Endodermal cell (in vitro differentiated cells): ENCODE results near the gene COG2. TPM values are rescaled to one million over a fixed set of nuclear protein-coding genes. Genes with fewer than 3 reads are reported as not detected.
A peak's percentile ranks its signal among the peaks of the same experiment; 100 is the strongest.

Experiments used
- DNase-seq: peaks from one replicate; pipeline ENCODE4 v3.0.0-alpha.2; 2017
- H3K27ac ChIP-seq: 2 replicates; pipeline ENCODE4 v1.5.1; 2013; ENCODE audit warnings: mild to moderate bottlenecking, low read depth, low read length, moderate library complexity
- H3K27me3 ChIP-seq: 2 replicates; pipeline ENCODE4 v1.6.1; 2013; ENCODE audit warnings: mild to moderate bottlenecking, low read length, moderate library complexity; ENCODE audit not compliant: insufficient read depth, control insufficient read depth, poor library complexity, severe bottlenecking
- H3K36me3 ChIP-seq: 2 replicates; pipeline ENCODE4 v1.7.0; 2013; ENCODE audit warnings: mild to moderate bottlenecking, low read length, moderate library complexity; ENCODE audit not compliant: control insufficient read depth, insufficient read depth
- H3K4me1 ChIP-seq: one replicate; pipeline ENCODE4 v1.7.0; 2013; ENCODE audit warnings: low read length; ENCODE audit not compliant: control insufficient read depth, insufficient read depth
- H3K4me3 ChIP-seq: 2 replicates; pipeline ENCODE4 v1.5.1; 2013; ENCODE audit warnings: mild to moderate bottlenecking, low read length, moderate library complexity
- H3K9ac ChIP-seq: 2 replicates; pipeline ENCODE4 v1.6.1; 2013; ENCODE audit warnings: mild to moderate bottlenecking, low read length, moderate library complexity; ENCODE audit not compliant: poor library complexity, severe bottlenecking; ENCODE audit errors: extremely low read depth
- H3K9me3 ChIP-seq: 2 replicates; pipeline ENCODE4 v1.6.1; 2013; ENCODE audit warnings: mild to moderate bottlenecking, low read length, moderate library complexity; ENCODE audit not compliant: control insufficient read depth
- H3K27ac Mint-ChIP-seq: 2 replicates; pipeline ENCODE4 v1.8.0; 2020; ENCODE audit warnings: mixed read lengths
- H3K27me3 Mint-ChIP-seq: 2 replicates; pipeline ENCODE4 v1.8.0; 2021; ENCODE audit warnings: mild to moderate bottlenecking, mixed read lengths; ENCODE audit not compliant: insufficient read depth
- H3K36me3 Mint-ChIP-seq: 2 replicates; pipeline ENCODE4 v1.8.0; 2020; ENCODE audit warnings: low read depth, mixed read lengths
- H3K4me1 Mint-ChIP-seq: 2 replicates; pipeline ENCODE4 v1.8.0; 2020; ENCODE audit warnings: mixed read lengths
- H3K4me3 Mint-ChIP-seq: 2 replicates; pipeline ENCODE4 v1.8.0; 2020; ENCODE audit warnings: mild to moderate bottlenecking, moderate library complexity, mixed read lengths
- H3K9me3 Mint-ChIP-seq: 2 replicates; pipeline ENCODE4 v1.8.0; 2020; ENCODE audit warnings: mild to moderate bottlenecking, mixed read lengths
- CTCF ChIP-seq: fragments of 200-600 bp; sonication (generic); conservative IDR thresholded peaks from 2 replicates; pipeline ENCODE4 v1.5.0; 2021; ENCODE audit warnings: antibody characterized with exemption, mild to moderate bottlenecking
- WGBS, 2 experiments: methylation state at CpG; one replicate each; pipeline versions ENCODE4 v1.1.5 to v1.1.7; 2013; ENCODE audit warnings: missing lambda C conversion rate in 2 of 2, mixed read lengths in 1 of 2; ENCODE audit not compliant: insufficient coverage in 1 of 2, insufficient read length in 1 of 2; 5-methylcytosine and 5-hydroxymethylcytosine counted together
- total RNA-seq, 2 donors: library from RNA; stranded (reverse); fragmentation: NEBNext Ultra II Directional in 1 of 2; extraction: Animal tissue kit (Norgen Biotek cat#: 25700) in 1 of 2; gene quantifications; 2 replicates in 1 of 2; 3 replicates in 1 of 2; pipeline ENCODE4 v1.2.1, GENCODE V29; 2021

Gene COG2
- total RNA-seq, 2 donors from 2014 or later: 26.1 to 29.7 TPM

DNA sequence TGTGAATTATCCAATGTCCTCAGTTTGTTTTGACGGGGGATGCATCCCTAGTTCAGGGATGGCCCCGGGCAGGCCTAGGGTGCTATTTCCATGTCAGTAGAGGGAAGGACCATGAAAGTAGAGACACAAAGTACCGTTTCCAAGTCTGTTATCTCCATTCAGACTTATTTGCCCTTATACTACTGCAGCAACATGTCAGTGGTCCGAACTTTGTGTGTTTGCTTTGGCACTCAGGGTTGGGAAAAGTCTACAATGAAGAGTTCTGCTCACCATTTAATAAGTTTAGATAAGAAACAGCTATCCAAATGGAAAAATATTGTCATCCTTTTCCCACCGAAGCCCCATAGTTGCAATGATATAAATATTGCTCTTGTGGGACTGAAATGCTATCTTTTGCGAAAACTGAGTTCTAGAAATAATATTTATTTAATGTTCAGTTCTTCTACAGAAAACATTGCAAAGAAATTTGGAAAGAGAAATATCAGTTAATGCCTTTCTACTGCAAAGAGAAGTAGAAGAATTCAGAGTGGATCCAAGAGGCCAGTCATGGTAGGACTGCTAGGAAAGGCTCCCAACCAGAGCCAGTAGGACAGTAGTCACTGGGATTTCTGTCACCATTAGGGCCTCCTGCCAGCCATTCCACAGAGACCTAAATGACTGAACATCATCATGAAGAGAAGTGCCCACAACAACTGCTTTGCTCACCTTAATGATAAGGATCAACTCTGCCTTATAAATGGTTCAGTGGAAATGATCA, 83.2 kb downstream of the COG2 start:
- Histone ChIP-seq H3K4me3 (no peak overlapping the region), H3K27ac (no peak overlapping the region), H3K9ac (no peak overlapping the region), H3K36me3 (no peaks in the 10 kb centered on the region), H3K27me3 (no peaks in the 10 kb centered on the region), H3K4me1 (no peaks in the 10 kb centered on the region), H3K9me3 (peaks cover 5% of the 10 kb centered on the region)
- Mint-ChIP-seq H3K36me3 (no peaks in the 10 kb centered on the region), H3K27ac (no peak overlapping the region), H3K27me3 (no peaks in the 10 kb centered on the region), H3K9me3 (peaks cover 31% of the 10 kb centered on the region), H3K4me1 (peaks cover 9% of the 10 kb centered on the region), H3K4me3 (no peak overlapping the region)
- DNase-seq: no peak
- 90 to 100% methylated on average over 1 to 5 of the region's 6 CpGs for WGBS, 2 experiments
- TF ChIP-seq CTCF: no peak

GRCh38 chr1:230728710-230729392, 86.6 kb downstream of the COG2 start:
- no peaks in the 10 kb centered on the region for H3K9me3 Mint-ChIP-seq
- 40 to 58% methylated on average over 2 to 6 of the region's 6 CpGs for WGBS, 2 experiments
- no peaks in the 10 kb centered on the region for H3K36me3 ChIP-seq
- H3K27me3 ChIP-seq: no peaks in the 10 kb centered on the region
- H3K4me1 Mint-ChIP-seq: peaks cover 9% of the 10 kb centered on the region
- H3K4me1 ChIP-seq: no peaks in the 10 kb centered on the region
- TF ChIP-seq CTCF: no peak
- H3K9ac ChIP-seq: no peak overlapping the region
- no peak overlapping the region for H3K4me3 Mint-ChIP-seq
- no peaks in the 10 kb centered on the region for H3K9me3 ChIP-seq
- peak; percentile 54 for DNase-seq
- no peaks in the 10 kb centered on the region for H3K36me3 Mint-ChIP-seq
- no peak overlapping the region for H3K27ac ChIP-seq
- H3K4me3 ChIP-seq: no peak overlapping the region
- H3K27ac Mint-ChIP-seq: peak overlapping the region; percentile 54
- no peaks in the 10 kb centered on the region for H3K27me3 Mint-ChIP-seq

DNA sequence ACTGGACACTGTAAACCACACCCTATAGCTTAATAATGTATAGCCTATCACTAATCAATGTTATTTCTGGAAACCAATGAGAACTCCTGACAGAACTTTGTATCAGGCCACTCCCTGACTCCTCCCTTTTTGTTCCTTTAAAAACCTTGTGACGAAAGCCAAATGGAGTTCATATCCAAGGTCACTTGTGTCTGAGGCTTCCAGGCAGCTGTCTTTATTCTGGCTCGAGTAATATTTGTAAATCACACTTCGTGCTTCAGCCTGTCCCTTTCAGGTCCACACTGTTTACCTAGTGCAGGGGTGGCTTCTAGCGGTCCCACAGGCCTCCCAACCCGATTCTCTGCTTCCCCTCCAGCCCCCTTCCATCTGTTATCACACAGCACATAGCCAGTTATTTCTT, 88.7 kb downstream of the COG2 start:
- Histone ChIP-seq H3K9me3 (no peaks in the 10 kb centered on the region), H3K27me3 (no peaks in the 10 kb centered on the region), H3K9ac (no peak overlapping the region), H3K36me3 (no peaks in the 10 kb centered on the region), H3K4me1 (no peaks in the 10 kb centered on the region), H3K4me3 (no peak overlapping the region), H3K27ac (no peak overlapping the region)
- DNase-seq: no peak
- Mint-ChIP-seq H3K9me3 (no peaks in the 10 kb centered on the region), H3K27me3 (no peaks in the 10 kb centered on the region), H3K4me3 (no peak overlapping the region), H3K27ac (no peak overlapping the region), H3K36me3 (no peaks in the 10 kb centered on the region), H3K4me1 (peaks cover 9% of the 10 kb centered on the region)
- WGBS, 2 experiments: 89 to 90% methylated on average over 5 of the region's 5 CpGs
- no peak for TF ChIP-seq CTCF
